GM12875 (cell line): Measurements from ENCODE around the gene CTBP1.

ENCODE experiments used
- H3K4me3 ChIP-seq: one replicate; pipeline ENCODE4 v1.5.1; 2011; ENCODE audit warnings: low read depth, low read length, control low read depth
- CTCF ChIP-seq: IDR thresholded peaks from 2 replicates; pipeline ENCODE4 v1.5.1; 2011; ENCODE audit warnings: low read depth, mild to moderate bottlenecking, control low read depth, inconsistent platforms, low read length, moderate library complexity, borderline replicate concordance; ENCODE audit not compliant: insufficient read depth

CTBP1 gene

GRCh38 chr4:1171311-1172227, 77.4 kb downstream of the CTBP1 start:
- no peak for TF ChIP-seq CTCF
- no peak overlapping the region for H3K4me3 ChIP-seq

GRCh38 chr4:1170976-1171310, 78.0 kb downstream of the CTBP1 start:
- TF ChIP-seq CTCF = no peak
- no peak overlapping the region for H3K4me3 ChIP-seq

- no peak for TF ChIP-seq CTCF
- no peak overlapping the region for H3K4me3 ChIP-seq
These were observed 78.6 kb downstream of the CTBP1 start for GRCh38 chr4:1170156-1170975.

GRCh38 chr4:1169691-1170096, 79.2 kb downstream of the CTBP1 start:
- TF ChIP-seq CTCF = no peak
- H3K4me3 ChIP-seq = no peak overlapping the region

- TF ChIP-seq CTCF = no peak
These were observed 79.7 kb downstream of the CTBP1 start for GRCh38 chr4:1169171-1169671.

GRCh38 chr4:1168191-1169101, 80.5 kb downstream of the CTBP1 start:
- no peak for TF ChIP-seq CTCF
- H3K4me3 ChIP-seq = no peak overlapping the region

More at GRCh38 chr4:1169171-1169671, 79.7 kb downstream of the CTBP1 start:
- H3K4me3 ChIP-seq = no peak overlapping the region
